ENCODE results near the gene CTNNA2.

Gene CTNNA2

GRCh38 chr2:79612999-79613398 is 100.1 kb downstream of the CTNNA2 start:
- TF ChIP-seq CTCF (IDR thresholded peaks at IDR 0.05; ENCODE audit: borderline replicate concordance, extremely low read depth, low read length, poor library complexity, severe bottlenecking) (no peak), EZH2 (IDR thresholded peaks at IDR 0.05; ENCODE audit: borderline replicate concordance, low read depth, low read length, severe bottlenecking) (no peak)
- Histone ChIP-seq H3K27ac (ENCODE audit: low read length) (no peak overlapping the region), H3K9ac (ENCODE audit: low read depth, low read length) (no peak overlapping the region), H3K4me3 (ENCODE audit: low read depth in 1 of 2, low read length in 2 of 2) (no peak overlapping the region), H3K36me3 (ENCODE audit: insufficient read depth, low read length) (no peaks in the 10 kb centered on the region), H3K4me1 (ENCODE audit: insufficient read depth, low read length) (no peaks in the 10 kb centered on the region), H3K79me2 (ENCODE audit: insufficient read depth, low read length) (no peaks in the 10 kb centered on the region), H2AFZ (ENCODE audit: low read depth, low read length) (no peak overlapping the region), H3K9me3 (ENCODE audit: insufficient read depth, low read length, severe bottlenecking) (no peaks in the 10 kb centered on the region), H4K20me1 (ENCODE audit: insufficient read depth, low read length) (no peaks in the 10 kb centered on the region), H3K4me2 (ENCODE audit: insufficient read depth, low read length) (no peak overlapping the region), H3K27me3 (ENCODE audit: insufficient read depth, low read length, poor library complexity) (no peaks in the 10 kb centered on the region)
- ATAC-seq (ENCODE audit: insufficient read depth, low read depth) (no peak), DNase-seq (no peak)

GRCh38 chr2:79619442-79619841 is 106.6 kb downstream of the CTNNA2 start:
- Histone ChIP-seq H3K36me3 (ENCODE audit: insufficient read depth, low read length) (no peaks in the 10 kb centered on the region), H3K27me3 (ENCODE audit: insufficient read depth, low read length, poor library complexity) (no peaks in the 10 kb centered on the region), H4K20me1 (ENCODE audit: insufficient read depth, low read length) (no peaks in the 10 kb centered on the region), H3K4me1 (ENCODE audit: insufficient read depth, low read length) (no peaks in the 10 kb centered on the region), H3K4me3 (ENCODE audit: low read depth in 1 of 2, low read length in 2 of 2) (no peak overlapping the region), H3K27ac (ENCODE audit: low read length) (no peak overlapping the region), H3K9ac (ENCODE audit: low read depth, low read length) (no peak overlapping the region), H2AFZ (ENCODE audit: low read depth, low read length) (no peak overlapping the region), H3K9me3 (ENCODE audit: insufficient read depth, low read length, severe bottlenecking) (peaks cover 3% of the 10 kb centered on the region), H3K4me2 (ENCODE audit: insufficient read depth, low read length) (no peak overlapping the region), H3K79me2 (ENCODE audit: insufficient read depth, low read length) (no peaks in the 10 kb centered on the region)
- ATAC-seq (ENCODE audit: insufficient read depth, low read depth) (no peak), DNase-seq (no peak)
- TF ChIP-seq CTCF (IDR thresholded peaks at IDR 0.05; ENCODE audit: borderline replicate concordance, extremely low read depth, low read length, poor library complexity, severe bottlenecking), result no peak
- TF ChIP-seq EZH2 (IDR thresholded peaks at IDR 0.05; ENCODE audit: borderline replicate concordance, low read depth, low read length, severe bottlenecking), result no peak

DNA sequence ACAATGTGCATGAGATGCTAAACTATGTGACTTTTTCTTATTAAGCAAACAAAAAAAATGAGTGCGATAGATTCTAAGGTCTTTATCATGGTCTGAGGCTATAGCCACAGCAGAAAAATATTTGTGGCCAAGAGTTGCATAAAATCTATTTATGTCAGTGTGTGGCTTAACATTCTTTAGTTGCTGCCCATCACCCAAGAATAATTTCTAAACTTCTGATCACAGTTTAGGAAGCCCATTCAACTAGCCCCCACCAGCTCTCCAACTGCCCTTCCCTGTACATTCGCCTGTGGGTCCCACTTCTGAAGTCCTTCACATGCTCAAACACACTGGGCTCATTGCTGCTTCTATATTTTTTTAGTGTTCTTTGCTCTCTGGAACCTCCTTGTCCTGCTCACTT is 107.1 kb downstream of the CTNNA2 start:
- Histone ChIP-seq H3K79me2 (ENCODE audit: insufficient read depth, low read length) (no peaks in the 10 kb centered on the region), H3K4me2 (ENCODE audit: insufficient read depth, low read length) (no peak overlapping the region), H3K9me3 (ENCODE audit: insufficient read depth, low read length, severe bottlenecking) (peaks cover 3% of the 10 kb centered on the region), H4K20me1 (ENCODE audit: insufficient read depth, low read length) (no peaks in the 10 kb centered on the region), H2AFZ (ENCODE audit: low read depth, low read length) (no peak overlapping the region), H3K36me3 (ENCODE audit: insufficient read depth, low read length) (no peaks in the 10 kb centered on the region), H3K4me3 (ENCODE audit: low read depth in 1 of 2, low read length in 2 of 2) (no peak overlapping the region), H3K27me3 (ENCODE audit: insufficient read depth, low read length, poor library complexity) (no peaks in the 10 kb centered on the region), H3K4me1 (ENCODE audit: insufficient read depth, low read length) (no peaks in the 10 kb centered on the region), H3K27ac (ENCODE audit: low read length) (no peak overlapping the region), H3K9ac (ENCODE audit: low read depth, low read length) (no peak overlapping the region)
- ATAC-seq (ENCODE audit: insufficient read depth, low read depth) (no peak), DNase-seq (no peak)
- no peak for TF ChIP-seq CTCF (IDR thresholded peaks at IDR 0.05; ENCODE audit: borderline replicate concordance, extremely low read depth, low read length, poor library complexity, severe bottlenecking)
- no peak for TF ChIP-seq EZH2 (IDR thresholded peaks at IDR 0.05; ENCODE audit: borderline replicate concordance, low read depth, low read length, severe bottlenecking)

DNA sequence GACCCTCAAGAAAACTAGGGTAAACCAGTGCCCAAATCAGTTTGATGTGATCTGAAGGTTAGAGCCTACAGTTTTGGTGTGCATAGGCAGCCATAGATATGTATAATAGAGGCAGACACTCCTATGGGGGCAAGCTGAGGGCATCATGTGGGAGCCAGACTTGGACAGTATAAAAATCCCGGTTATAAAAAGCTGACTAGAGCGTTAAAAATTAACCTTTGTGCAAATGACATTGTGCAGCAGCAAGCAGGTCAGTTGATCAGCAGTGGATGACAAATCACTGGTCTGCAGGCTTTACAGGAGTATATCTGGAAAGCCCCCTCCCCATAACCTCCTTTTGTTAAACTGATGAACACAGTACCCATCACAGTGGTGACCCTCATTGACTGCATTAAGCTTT is 107.8 kb downstream of the CTNNA2 start:
- Histone ChIP-seq H4K20me1 (ENCODE audit: insufficient read depth, low read length) (no peaks in the 10 kb centered on the region), H3K4me3 (ENCODE audit: low read depth in 1 of 2, low read length in 2 of 2) (no peak overlapping the region), H3K36me3 (ENCODE audit: insufficient read depth, low read length) (no peaks in the 10 kb centered on the region), H3K9ac (ENCODE audit: low read depth, low read length) (no peak overlapping the region), H3K27me3 (ENCODE audit: insufficient read depth, low read length, poor library complexity) (no peaks in the 10 kb centered on the region), H3K79me2 (ENCODE audit: insufficient read depth, low read length) (no peaks in the 10 kb centered on the region), H3K4me1 (ENCODE audit: insufficient read depth, low read length) (no peaks in the 10 kb centered on the region), H3K27ac (ENCODE audit: low read length) (no peak overlapping the region), H3K4me2 (ENCODE audit: insufficient read depth, low read length) (no peak overlapping the region), H3K9me3 (ENCODE audit: insufficient read depth, low read length, severe bottlenecking) (peaks cover 3% of the 10 kb centered on the region), H2AFZ (ENCODE audit: low read depth, low read length) (no peak overlapping the region)
- ATAC-seq (ENCODE audit: insufficient read depth, low read depth) (no peak), DNase-seq (no peak)
- TF ChIP-seq EZH2 (IDR thresholded peaks at IDR 0.05; ENCODE audit: borderline replicate concordance, low read depth, low read length, severe bottlenecking) (no peak), CTCF (IDR thresholded peaks at IDR 0.05; ENCODE audit: borderline replicate concordance, extremely low read depth, low read length, poor library complexity, severe bottlenecking) (no peak)
